Hematopoietic multipotent progenitor cell treated with erythropoietin and hydrocortisone succinate and interleukin-3 and kit ligand, for 17 days (in vitro differentiated cells): ENCODE measurements around the gene IRGQ.
"Not testable (repeated sequence)": the region's sequence is repeated elsewhere in the genome, so short reads cannot be mapped to it uniquely, and the experiment has no call there.

Experiments
- DNase-seq: peaks from one replicate; pipeline ENCODE4 v3.0.0-alpha.2; 2015; ENCODE audit warnings: low spot score

IRGQ gene

DNA sequence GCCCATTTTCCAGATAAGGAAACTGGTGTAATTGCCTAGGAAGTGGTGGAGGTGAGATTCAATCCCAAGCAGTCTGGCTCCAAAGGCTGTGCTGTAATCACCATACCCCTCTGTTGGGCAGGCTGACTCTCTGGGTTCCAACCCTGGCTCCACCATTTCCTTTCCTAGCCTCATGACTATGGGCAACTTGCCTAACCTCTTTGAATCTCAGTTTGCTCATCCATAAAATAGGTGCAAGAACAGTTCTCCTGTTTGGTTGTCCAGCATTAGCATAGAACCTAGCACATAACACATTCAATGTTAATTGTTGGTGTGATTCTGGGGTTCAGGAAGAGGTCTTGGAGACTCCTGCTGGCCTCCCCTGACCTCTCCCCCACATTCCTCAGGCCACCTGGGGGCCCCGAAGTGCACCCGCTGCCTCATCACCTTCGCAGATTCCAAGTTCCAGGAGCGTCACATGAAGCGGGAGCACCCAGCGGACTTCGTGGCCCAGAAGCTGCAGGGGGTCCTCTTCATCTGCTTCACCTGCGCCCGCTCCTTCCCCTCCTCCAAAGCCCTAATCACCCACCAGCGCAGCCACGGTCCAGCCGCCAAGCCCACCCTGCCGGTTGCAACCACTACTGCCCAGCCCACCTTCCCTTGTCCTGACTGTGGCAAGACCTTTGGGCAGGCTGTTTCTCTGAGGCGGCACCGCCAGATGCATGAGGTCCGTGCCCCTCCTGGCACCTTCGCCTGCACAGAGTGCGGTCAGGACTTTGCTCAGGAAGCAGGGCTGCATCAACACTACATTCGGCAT, 2.7 kb upstream of the IRGQ start:
- no peak for DNase-seq

DNA sequence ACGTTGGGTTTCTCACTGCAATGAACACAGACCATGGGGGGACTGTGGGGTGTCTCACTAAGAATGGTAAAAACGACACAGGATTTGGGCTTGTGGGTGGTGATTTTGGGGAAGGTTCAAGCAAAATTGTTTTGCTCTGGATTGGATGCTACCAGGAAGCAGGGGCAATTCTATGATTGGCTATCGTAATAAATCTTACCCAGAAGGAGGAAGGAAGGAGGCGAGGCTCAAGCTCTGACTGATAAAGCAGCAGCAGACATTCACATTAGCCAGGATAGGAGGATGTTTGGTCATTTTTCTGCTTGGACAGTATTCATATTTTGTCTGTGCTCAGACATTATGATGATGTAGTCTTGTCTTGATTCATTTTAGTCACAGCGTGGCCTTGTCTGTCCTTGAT, 1.9 kb upstream of the IRGQ start:
- DNase-seq, result no peak

DNA sequence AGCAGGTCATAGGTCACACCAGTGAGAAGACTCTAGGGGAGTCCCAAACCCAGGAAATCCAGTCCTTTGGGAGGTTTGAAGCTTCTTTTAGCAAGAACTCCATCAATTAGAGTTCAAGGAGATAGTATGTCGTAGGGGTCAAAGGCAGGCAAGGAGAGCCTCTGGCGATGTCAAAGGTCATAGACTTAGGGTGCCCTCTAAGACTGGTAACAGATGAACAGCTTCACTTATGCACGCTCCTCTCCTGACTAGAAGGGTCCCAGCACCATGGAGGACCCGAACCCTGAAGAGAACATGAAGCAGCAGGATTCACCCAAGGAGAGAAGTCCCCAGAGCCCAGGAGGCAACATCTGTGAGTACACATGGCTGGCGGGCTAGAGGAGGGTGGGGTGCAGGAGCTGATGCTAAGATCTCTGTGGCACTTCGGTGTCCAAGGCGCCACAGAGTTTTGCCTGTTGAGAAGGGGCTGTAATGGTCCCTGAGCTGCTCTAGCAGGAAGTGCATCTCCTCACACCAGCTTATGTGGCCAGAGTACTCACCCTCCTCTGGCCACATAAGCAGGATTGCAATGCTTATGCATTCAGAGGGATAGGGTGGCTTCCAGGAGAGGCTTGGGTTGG, 1.0 kb upstream of the IRGQ start:
- no peak for DNase-seq

DNA sequence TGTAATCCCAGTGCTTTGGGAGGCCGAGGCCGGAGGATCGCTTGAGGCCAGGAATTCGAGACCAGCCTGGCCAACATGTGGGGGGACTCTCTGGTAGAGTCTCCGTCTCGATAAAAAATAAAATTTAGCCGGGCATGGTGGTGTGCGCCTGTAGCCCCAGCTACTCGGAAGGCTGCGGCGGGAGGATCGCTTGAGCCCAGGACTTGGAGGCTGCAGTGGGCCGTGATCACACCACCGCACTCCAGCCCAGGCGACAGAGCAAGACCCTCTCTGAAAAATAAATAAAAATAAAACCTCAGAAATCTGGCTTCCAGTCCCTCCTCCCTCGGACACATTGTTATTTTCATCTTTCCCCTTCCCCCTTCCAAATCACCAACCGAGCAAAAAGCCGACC, 332 bp downstream of the IRGQ start:
- no peak for DNase-seq

DNA sequence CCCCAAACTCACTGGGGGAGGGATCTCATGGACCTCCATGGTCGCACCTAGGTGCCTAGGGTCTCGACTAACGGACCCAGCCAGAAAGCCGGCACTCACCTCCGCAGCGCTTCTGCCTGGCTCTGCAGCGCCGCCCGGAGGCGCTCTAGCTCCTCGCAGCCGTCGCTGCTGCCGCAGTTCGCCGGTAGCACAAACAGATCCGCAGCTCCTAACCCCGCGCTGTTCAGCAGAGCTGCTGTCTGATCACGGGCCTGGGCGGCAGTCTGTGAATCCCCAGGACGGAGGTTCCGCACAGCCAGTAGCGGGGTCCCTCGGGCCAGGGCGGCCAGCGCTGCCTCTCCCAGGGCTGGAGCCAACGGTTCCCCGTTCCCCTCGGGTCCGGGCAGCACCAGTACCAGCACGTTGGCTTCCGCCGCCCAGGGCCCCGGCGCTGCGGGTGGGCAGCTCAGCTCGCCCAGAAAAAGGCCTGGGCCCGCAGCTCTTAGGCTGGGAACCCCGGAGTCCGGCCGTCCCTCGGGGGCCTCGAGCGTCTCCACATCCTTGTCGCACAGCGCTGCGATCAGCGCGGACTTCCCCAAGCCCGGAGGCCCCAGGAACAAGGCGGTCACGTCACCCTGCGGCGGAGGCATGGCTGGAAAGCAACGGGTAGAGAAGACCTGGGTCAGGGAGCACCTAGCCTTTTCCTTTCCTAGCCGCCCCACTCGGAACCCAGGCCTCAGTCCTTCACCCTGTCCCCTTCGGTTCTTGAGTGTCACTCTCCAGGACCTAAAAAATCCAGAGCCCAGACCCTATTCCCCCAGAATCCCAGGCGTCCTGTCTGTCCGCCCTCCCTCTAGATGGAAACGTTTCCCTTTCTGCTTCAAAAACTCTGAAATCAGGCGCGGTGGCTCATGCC, 977 bp downstream of the IRGQ start:
- peak; percentile 75 for DNase-seq

DNA sequence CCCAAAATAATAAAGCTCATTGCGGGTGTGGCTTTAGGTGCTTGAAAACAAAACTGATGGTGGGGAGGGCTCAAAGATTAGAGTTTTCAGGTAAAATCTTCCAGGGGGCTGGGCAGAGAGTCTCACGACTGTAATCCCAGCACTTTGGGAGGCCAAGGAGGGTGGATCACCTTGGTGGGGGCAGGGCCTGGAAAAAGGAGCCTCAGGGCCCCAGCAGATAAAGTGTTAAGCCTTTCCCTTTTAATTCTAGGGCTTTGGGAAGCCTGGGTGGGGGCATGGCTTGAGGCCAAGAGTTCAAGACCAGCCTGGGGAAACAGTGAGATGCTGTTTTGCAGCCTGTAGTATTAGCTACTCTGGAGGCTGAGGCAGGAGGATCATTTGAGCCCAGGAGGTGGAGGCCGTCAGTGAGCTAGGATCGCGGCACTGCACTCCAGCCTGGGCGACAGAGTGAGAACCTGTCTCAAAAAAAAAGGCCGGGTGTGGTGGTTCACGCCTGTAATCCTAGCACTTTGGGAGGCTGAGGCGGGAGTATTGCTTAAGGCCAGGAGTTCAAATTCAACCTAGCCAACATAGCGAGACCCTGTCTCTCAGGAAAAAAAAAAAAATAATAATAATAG, 1.7 kb downstream of the IRGQ start:
- no peak for DNase-seq

DNA sequence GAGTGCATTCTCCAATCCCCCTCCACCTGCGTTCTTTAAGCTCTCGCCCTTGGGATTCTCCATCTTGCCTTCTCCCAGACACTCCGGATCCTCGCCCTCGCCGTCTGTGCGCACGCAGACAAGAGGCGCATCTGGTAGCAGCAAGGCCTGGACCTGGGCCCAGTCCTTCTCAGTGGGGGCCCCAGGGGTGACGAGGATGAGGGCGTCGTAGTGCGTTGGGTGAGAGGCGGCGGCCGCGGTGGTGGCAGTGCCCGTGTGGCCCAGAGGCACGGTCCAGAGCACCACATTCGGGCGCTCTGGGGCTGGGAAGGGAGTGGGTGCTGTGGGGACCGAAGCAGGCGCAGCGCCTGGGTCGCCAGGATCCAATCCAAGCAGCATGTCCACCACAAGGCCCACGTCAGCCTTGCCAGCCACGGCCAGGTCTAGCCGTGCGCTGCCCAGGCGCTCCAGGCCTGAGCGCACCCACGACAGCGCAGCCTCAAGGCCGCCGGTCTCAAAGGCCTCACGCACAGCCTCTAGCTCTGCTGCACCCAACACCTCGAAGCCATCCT, 3.1 kb downstream of the IRGQ start:
- DNase-seq, result no peak

DNA sequence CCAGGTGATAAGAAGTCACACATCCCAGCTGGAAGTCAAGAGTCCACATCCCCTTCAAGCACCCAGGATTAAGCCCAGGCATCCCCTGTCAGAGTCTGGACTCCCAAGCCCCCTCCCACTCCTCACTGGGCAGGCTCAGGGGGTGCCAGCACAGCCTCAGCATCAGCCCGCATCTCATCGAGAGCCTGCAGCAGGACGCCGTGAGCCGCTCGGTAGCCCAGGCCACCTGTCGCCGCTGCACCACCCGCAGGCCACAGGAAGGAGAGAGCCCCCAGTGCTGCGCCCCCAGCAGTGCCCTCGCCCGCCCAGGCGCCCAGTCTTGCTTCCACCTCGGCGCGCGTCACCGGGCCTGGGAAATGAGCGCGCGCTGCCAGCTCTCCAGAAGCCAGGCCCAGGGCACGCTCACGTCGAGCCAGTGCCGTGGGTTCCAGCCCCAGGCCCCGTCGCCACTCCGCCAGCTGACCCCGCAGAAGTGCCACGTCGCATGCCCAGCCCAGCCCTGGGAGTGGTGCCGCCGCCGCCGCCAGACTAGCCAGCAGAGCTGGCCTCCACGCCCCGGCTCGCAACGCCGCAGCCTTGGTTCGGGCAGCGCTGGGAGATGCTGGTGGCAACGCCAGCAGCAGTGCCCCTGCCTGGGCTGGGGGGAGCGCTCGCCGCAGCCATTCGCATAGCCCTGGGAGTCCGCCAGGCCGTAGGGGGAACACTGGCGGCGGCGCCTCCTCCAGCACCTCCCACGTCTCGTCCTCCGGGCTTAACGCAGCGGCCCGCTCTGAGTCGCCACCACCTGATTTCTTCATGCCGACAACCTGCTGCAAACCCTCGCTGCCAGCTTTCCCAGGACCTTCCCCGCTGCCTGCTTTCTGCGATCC, 3.8 kb downstream of the IRGQ start:
- no peak for DNase-seq

DNA sequence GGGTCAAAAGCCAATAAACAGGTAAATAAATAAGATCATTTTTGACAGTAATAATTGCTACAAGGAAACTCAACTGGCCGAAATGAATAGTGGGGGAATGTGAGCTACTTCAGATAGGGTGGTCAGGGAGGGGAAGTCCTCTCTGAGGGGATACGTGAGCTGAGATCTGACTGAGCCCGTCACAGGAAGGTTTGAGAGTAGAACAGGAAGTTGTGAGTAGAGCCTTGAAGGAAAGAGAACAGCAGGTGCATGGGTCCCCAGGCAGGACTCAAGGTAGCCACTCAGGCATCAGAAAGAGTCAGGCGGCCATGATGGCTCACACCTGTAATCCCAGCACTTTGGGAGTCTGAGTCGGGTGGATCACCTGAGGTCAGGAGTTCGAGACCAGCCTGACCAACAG, 6.3 kb downstream of the IRGQ start:
- no peak for DNase-seq

DNA sequence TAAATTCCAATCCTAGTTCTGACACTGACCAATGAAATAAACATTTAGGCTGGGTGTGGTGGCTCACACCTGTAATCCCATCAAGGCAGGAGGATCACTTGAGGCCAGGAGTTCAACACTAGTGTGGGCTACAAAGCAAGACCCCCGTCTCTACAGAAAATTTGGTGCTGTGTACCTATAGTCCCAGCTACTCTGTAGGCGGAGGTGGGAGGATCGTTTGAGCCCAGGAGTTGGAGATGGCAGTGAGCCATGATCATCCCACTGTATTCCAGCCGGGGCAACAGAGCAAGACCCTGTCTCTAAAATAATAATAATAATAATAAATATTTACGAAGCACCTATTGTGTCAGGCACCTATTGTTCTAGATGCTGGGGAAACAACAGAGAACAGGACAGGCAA, 6.7 kb downstream of the IRGQ start:
- no peak for DNase-seq

DNA sequence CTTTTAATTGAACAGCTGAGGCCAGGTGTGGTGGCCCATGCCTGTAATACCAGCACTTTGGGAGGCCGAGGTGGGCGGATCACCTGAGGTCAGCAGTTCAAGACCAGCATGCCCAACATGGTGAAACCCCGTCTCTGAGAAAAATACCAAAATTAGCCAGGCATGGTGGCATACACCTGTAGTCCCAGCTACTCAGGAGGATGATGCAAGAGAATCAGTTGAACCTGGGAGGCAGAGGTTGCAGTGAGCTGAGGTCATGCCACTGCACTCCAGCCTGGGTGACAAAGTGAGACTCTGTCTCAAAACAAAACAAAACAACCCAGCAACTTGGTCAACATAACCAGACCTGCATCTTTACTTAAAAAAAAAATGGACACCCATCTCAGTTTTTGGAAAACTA, 8.9 kb downstream of the IRGQ start:
- DNase-seq, result not testable (repeated sequence)

DNA sequence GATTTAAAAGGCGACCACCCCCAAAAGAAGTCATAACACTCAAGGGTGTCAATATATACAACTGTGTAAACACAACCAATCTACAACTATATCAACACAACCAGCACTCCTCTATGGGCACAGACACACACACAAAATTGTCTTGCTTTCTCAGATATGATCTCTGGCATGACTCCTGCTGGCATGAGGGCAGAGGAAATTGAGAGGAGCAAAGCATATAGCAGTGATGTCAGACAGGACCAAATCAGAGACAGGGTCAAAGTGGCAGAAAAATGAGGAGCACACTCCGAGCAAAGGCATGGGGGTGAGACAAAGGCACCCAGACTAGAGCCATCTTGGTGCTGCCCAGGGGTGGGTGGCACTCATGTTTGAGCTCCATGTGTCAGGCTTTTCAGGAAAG, 9.6 kb downstream of the IRGQ start:
- DNase-seq, result no peak

DNA sequence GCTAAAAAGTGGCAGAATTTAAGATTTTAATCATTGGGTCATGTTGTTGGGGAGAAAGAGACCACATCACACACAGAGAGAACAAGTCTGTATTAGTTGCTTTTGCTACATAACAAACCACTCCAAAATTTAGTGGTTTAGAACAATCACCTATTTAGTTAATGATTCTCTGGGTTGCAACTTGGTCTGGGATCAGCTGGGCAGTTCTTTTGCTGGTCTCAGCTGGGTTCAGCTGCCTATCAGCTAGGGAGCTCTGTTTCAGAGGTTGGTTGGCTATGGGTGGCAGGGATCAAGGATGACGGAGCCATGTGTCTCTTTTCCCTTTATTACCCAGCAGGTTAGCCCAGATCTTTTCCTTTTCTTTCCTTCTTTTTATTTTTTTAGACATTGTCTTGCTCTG, 11.4 kb downstream of the IRGQ start:
- no peak for DNase-seq

DNA sequence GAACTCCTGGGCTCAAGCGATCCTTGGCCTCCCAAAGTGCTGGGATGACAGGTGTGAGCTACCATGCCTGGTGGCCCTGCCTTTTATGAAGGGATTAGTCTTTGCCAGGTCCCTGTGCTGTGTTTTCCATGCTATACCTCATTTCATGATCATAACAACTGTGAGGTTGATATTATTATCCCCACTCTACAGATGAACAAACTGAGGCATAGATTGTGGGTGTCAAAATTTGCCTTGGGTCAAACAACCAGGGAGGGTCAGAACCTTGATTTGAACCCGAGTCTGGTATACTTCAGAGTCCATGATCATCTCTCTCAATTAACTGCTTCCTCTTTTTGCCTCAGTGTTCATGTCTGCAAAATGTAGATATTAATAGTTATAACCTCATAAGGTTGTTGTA, 13.4 kb downstream of the IRGQ start:
- no peak for DNase-seq

DNA sequence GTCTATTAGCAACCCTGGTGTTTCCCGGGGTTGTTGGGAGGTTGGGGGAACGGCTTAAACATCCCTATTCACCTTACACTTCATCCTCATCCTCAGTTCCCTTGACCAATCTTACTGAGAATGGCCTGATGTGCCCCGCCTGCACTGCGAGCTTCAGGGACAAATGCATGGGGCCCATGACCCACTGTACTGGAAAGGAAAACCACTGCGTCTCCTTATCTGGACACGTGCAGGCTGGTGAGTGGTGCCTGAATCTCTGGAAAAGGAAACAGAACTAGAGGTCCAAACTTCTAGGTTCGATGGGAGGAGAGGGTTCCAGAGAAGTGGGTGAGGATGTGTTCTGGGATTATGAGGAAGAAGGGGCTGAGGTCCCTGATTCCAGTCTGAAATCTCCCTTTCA, 14.5 kb downstream of the IRGQ start:
- no peak for DNase-seq

DNA sequence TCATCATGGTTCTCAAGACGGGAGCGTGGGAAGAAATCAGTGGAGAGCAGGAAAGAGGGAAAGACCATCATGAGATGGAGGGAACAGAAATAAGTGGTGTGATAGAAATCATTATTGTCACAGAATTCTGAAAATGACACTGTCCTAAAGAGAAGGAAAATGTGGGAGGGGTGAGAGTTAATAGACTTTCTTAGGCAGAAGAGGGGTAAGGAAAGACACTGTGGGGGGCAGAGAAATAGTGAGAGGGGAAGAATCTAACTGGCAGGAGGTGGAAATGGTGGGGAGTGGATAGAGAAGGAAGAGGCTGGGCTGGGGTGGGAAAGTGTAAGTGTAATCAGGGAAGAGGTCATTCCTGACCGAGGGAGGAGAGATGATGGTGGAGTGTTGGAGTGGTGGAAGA, 17.1 kb downstream of the IRGQ start:
- no peak for DNase-seq

DNA sequence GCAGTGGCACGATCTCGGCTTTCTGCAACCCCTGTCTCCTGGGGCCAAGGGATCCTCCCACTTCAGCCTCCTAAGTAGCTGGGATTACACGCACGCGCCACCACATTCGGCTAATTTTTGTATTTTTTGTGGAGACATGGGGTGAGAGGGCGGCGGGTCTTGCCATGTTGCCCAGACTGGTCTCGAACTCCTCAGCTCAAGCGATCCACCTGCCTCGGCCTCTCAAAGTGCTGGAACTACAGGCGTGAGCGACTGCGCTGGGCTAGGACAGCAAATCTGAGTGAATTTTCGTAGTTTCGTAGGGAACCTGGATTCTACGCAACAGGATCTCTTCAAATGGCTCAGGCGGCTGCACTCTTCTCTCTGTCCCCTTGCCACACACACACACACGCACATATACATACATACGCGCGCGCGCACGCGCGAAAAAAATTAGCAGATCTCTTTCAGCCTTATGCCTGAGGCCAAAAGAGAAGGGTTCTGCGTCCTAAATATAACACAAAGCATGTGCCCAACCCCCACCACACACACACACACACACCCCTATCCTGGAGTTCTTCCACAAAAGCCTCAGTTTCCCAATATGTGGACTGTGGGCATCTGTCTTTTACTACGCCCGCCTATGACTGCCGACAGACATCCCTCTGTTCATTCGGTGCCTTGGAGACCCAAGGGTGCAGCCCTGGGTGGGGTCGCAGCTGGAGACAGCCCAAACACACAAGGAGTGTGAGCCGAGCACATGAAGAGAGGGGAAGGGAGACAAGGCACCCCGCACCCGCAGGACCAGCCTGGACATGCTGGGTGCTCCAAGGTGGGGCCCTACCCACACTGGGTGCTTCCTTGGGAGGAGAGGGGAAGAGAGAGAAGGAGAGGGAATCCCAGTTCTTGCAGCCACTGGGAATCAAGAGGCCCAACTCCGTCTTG, 19.7 kb downstream of the IRGQ start:
- DNase-seq, result no peak

DNA sequence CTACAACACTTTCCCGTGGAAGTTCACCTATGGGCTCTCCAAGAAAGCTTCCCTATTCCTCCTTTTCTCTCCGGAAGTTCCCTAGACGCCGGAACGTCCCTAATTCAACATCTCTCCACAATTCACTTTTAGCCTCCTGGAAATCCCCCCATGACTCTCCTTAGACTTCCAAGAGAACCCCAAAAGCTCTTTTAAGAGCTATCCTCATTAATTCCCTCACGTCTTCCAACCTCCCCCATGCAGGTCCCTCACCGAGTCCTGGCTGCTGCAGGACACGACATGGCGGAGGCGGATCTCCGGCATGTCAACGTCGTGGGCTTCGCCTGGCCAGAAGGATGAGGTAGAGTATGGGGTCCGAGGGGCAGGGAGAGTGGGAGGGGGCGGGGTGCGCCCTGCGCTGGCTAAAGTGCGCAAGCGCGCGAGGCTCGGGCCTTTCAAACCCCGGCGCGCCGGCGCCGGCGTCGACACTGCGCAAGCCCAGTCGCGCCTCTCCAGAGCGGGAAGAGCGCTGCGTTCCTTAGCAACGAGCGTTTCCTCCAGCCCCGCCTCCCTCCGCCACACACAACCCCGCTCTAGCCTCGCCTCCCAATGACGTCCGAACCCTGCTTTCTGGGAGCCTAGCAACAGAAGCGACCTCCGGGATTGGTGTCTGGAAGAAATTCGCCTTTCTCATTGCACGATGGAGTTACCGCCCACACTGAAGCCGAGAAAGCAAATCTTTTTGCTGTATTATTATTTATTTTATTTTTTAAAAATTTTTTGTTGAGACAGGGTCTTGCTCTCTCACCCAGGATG, 20.6 kb downstream of the IRGQ start, which contains the start of the genes PINLYP and XRCC1:
TSS of gene PINLYP (plus strand) at position 646 of the 795 bp plus-strand sequence. CDS start 1,391 bp downstream, outside the sequence.
TSS of gene XRCC1 (minus strand) at position 372 of the 795 bp plus-strand sequence. CDS start at position 303, 69 bp downstream.
- peak; percentile 90 for DNase-seq
